ENCODE data around the gene LMBR1. TPM values are rescaled to one million over a fixed set of nuclear protein-coding genes. Genes with fewer than 3 reads are reported as not detected.
"Not testable (repeated sequence)": the region's sequence is repeated elsewhere in the genome, so short reads cannot be mapped to it uniquely, and the experiment has no call there.

LMBR1 gene
- 10 to 100 TPM; 40.5 to 56.3 (median 44.9) TPM for total RNA-seq
- long read RNA-seq, donor 1, full-length matches to known transcripts: 19 of 31 reads
- long read RNA-seq, donor 1, partial matches to known transcripts: 2 of 31 reads
- long read RNA-seq, donor 1, other reads (novel, unspliced or antisense): 10 of 31 reads
- long read RNA-seq, donor 2, full-length matches to known transcripts: 1 of 2 reads
- long read RNA-seq, donor 2, partial matches to known transcripts: 0 of 2 reads
- long read RNA-seq, donor 2, other reads (novel, unspliced or antisense): 1 of 2 reads

DNA sequence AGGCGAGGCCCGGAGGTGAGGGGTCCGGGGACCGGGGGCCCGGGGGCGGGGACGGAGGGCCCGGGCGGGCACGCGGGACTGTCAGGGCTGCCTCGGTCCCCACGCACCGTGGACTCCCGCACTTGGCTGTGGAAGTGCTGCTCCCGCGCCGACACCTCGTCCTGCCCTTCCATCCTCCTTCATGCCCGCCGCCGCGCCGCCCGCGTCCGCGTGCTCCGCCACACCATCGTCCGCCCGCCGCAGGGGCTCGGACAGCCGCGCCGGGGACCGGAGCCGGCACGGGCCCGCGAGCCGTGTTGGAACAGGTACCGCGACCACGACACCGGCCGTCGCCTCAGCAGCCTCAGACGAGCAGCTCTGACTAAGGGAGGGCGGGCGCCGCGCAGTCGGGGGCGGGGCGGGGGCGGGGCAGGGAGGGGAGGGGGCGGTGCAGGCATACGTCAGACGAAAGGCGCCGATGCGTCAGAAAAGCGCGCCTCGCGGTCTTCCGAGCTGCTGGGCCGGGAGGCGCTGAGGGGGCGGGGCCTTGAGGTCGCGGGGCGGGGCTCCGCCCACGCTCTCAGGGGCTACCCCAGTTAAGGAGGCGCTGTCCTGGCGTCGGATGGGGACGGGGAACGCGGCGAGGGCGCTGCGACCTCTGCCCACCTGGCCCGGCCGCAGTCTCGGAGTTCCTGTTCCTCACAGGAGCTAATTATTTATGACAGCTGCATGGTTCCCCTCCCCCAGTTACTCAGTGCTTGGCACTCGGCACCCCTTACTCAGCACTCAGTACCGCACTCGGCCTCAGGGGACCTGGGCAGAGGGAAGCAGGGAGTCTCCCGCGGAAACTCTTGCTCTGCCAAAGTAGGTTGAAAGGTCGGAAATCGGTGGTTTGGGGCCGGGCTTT lies at the start of gene LMBR1:
TSS of gene LMBR1 (minus strand) at position 363 of the 886 bp plus-strand sequence. CDS start at position 173, 190 bp downstream.
- Histone ChIP-seq H3K36me3 (ENCODE audit: low read depth) (no peaks in the 10 kb centered on the region), H3K9me3 (no peaks in the 10 kb centered on the region), H3K4me3 (peak within 1 kb of the TSS; percentile 70), H3K4me1 (ENCODE audit: low read depth) (peaks cover 11% of the 10 kb centered on the region)
- TF ChIP-seq, protein P1, sequence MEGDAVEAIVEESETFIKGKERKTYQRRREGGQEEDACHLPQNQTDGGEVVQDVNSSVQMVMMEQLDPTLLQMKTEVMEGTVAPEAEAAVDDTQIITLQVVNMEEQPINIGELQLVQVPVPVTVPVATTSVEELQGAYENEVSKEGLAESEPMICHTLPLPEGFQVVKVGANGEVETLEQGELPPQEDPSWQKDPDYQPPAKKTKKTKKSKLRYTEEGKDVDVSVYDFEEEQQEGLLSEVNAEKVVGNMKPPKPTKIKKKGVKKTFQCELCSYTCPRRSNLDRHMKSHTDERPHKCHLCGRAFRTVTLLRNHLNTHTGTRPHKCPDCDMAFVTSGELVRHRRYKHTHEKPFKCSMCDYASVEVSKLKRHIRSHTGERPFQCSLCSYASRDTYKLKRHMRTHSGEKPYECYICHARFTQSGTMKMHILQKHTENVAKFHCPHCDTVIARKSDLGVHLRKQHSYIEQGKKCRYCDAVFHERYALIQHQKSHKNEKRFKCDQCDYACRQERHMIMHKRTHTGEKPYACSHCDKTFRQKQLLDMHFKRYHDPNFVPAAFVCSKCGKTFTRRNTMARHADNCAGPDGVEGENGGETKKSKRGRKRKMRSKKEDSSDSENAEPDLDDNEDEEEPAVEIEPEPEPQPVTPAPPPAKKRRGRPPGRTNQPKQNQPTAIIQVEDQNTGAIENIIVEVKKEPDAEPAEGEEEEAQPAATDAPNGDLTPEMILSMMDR (IDR thresholded peaks at IDR 0.05): peak; percentile 75
- DNase-seq (peak; percentile 96 to 97 (median 97)), ATAC-seq (peak; percentile 95)
- intact Hi-C loops (cut with DNase I, micrococcal nuclease): no loop called here

- Histone ChIP-seq H3K4me1 (ENCODE audit: low read depth) (no peaks in the 10 kb centered on the region), H3K9me3 (no peaks in the 10 kb centered on the region), H3K4me3 (no peak overlapping the region), H3K36me3 (ENCODE audit: low read depth) (no peaks in the 10 kb centered on the region)
- ATAC-seq (peak; percentile 40), DNase-seq (no peak)
- TF ChIP-seq, protein P1 (IDR thresholded peaks at IDR 0.05): no peak
- intact Hi-C loops (cut with DNase I, micrococcal nuclease): no loop called here
Observed at GRCh38 chr7:156942708-156943090, 49.7 kb upstream of the LMBR1 start.

GRCh38 chr7:156941393-156942182 lies 48.6 kb upstream of the LMBR1 start:
- TF ChIP-seq, protein P1 (IDR thresholded peaks at IDR 0.05): no peak
- intact Hi-C loops (cut with DNase I, micrococcal nuclease): no loop called here
- no peak overlapping the region for H3K4me3 ChIP-seq
- no peaks in the 10 kb centered on the region for H3K36me3 ChIP-seq (ENCODE audit: low read depth)
- ATAC-seq (no peak), DNase-seq (no peak)
- H3K9me3 ChIP-seq: no peaks in the 10 kb centered on the region
- no peaks in the 10 kb centered on the region for H3K4me1 ChIP-seq (ENCODE audit: low read depth)

DNA sequence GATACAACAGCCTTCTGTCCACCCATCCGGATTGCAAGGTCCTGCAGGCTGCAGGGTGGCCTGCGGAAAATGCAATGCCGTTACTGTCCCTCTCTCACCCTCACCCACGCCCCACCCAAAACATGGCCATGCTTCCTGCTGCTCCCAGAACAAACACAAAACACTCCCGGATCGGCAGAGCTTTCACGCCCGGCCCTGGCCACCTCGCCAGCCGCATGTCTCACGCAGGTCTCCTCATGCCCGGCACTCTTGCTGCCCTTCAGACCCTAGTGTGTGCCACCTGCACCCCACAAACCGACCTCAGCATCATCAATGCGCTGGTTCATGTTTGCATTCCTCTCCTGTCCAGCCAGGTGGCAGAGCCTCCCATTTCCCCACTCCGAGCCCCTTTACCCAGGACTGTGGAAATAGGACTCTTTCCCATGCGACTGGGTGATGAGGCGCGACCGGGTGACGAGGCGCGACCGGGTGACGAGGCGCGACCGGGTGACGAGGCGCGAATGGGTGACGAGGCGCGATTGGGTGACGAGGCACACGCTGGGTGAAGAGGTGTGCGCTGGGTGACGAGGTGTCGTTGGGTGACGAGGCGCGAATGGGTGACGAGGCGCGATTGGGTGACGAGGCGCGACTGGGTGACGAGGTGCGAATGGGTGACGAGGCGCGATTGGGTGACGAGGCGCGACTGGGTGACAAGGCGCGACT lies 47.6 kb upstream of the LMBR1 start:
- intact Hi-C loops (cut with DNase I, micrococcal nuclease): no loop called here
- no peaks in the 10 kb centered on the region for H3K9me3 ChIP-seq
- H3K4me3 ChIP-seq: no peak overlapping the region
- H3K4me1 ChIP-seq (ENCODE audit: low read depth): no peaks in the 10 kb centered on the region
- DNase-seq (no peak), ATAC-seq (no peak)
- H3K36me3 ChIP-seq (ENCODE audit: low read depth): no peaks in the 10 kb centered on the region
- TF ChIP-seq, protein P1 (IDR thresholded peaks at IDR 0.05): no peak

DNA sequence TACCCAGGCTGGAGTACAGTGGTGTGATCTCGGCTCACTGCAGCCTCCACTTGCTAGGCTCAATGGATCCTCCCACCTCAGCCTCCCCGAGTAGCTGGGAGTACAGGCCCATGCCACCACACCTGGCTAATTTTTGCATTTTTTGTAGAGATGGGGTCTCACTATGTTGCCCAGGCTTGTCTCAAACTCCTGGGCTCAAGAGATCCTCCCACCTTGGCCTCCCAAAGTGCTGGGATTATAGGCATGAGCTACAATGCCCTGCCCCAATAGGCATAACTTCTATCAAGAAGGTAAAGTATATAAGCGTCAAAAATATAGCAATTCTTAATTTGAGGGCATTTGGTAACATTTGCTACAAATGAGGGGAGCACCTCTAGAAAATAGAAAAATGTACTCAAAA lies 43.8 kb upstream of the LMBR1 start:
- H3K4me1 ChIP-seq (ENCODE audit: low read depth); DNase-seq; ATAC-seq; H3K4me3 ChIP-seq; H3K9me3 ChIP-seq; intact Hi-C loops (cut with DNase I, micrococcal nuclease); H3K36me3 ChIP-seq (ENCODE audit: low read depth): not testable (repeated sequence)

Data from mucosa of descending colon (tissue), 3 donors.